IPS-11a (cell line): ENCODE results near the gene HSD17B11.
A peak's percentile ranks its signal among the peaks of the same experiment; 100 is the strongest.
"Not testable (repeated sequence)": the region's sequence is repeated elsewhere in the genome, so short reads cannot be mapped to it uniquely, and the experiment has no call there.

Source experiments
- H3K4me3 ChIP-seq: one replicate; pipeline ENCODE4 v1.5.1; 2013; ENCODE audit warnings: low read depth, low read length, control low read depth

HSD17B11 gene

GRCh38 chr4:87405211-87405820, 14.3 kb upstream of the HSD17B11 start:
- H3K4me3 ChIP-seq: no peak overlapping the region

GRCh38 chr4:87403732-87404131, 12.7 kb upstream of the HSD17B11 start:
- not testable (repeated sequence) for H3K4me3 ChIP-seq

- no peak overlapping the region for H3K4me3 ChIP-seq
These were observed 9.0 kb upstream of the HSD17B11 start for GRCh38 chr4:87399954-87400353.

GRCh38 chr4:87399148-87399547, 8.2 kb upstream of the HSD17B11 start:
- H3K4me3 ChIP-seq: no peak overlapping the region

DNA sequence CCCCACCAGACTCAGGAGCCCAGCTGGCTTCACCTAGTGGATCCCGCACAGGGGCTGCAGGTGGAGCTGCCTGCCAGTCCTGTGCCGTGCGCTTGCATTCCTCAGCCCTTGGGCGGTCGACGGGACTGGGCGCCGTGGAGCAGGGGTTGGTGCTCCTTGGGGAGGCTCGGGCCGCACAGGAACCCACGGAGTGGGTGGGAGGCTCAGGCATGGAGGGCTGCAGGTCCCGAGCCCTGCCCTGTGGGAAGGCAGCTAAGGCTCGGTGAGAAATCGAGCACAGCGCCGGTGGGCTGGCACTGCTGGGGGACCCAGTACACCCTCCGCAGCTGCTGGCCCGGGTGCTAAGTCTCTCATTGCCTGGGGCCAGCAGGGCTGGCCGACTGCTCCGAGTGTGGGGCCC, 4.9 kb upstream of the HSD17B11 start:
- not testable (repeated sequence) for H3K4me3 ChIP-seq

- not testable (repeated sequence) for H3K4me3 ChIP-seq
These were observed 4.1 kb upstream of the HSD17B11 start for GRCh38 chr4:87395073-87395472.

DNA sequence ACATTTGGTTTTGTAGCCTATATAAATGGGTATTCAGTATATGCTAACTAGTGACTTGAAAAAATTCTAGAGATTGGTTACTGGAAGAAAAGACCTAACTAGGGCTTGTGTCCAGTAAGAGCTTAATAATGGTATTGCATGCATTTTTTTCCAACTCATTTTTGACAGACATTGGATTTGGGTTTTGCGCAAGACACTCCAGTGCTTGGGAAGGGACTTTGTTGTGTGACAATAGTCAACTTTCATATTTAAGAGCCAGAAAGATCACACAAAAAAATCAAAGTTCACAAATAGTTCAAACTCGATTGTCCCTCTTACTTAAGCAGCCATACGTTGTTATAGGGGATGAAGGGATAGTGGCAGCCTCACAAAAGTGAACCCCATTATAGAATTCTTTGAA, 1.2 kb upstream of the HSD17B11 start:
- H3K4me3 ChIP-seq: no peak overlapping the region

- peak overlapping the region; percentile 60 for H3K4me3 ChIP-seq
These were observed 627 bp upstream of the HSD17B11 start for GRCh38 chr4:87391576-87392054.

GRCh38 chr4:87390551-87390890, 467 bp downstream of the HSD17B11 start:
- peak overlapping the region; percentile 60 for H3K4me3 ChIP-seq

DNA sequence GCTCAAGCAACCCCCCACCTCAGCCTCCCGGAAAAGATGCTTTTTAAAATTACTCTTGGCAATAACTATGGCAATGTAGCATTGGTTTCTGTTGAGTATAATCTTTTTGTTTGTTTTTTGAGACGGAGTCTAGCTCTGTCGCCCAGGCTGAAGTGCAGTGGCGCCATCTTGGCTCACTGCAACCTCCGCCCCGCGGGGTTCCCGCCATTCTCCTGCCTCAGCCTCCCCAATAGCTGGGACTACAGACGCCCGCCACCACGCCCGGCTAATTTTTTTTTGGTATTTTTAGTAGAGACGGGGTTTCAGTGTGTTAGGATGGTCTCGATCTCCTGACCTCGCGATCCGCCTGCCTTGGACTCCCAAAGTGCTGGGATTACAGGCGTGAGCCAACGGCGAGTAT, 933 bp downstream of the HSD17B11 start:
- H3K4me3 ChIP-seq: not testable (repeated sequence)

DNA sequence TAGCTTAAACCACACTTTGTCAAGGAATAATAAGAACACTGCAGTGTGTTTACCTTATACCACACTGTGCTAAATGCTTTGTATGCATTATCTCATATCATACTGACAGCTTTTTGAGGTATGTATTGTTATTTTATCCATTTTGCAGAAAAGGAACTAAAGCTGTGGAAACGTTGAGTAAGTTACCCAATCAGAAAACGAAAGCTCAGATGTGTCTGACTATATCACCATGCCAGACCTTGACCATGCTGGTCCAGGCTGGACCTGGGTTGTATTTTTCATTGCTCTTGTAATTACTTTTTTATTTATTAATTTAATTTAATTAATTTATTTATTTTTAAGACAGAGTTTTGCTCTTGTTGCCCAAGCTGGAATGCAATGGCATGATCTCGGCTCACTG, 2.1 kb downstream of the HSD17B11 start:
- no peak overlapping the region for H3K4me3 ChIP-seq

DNA sequence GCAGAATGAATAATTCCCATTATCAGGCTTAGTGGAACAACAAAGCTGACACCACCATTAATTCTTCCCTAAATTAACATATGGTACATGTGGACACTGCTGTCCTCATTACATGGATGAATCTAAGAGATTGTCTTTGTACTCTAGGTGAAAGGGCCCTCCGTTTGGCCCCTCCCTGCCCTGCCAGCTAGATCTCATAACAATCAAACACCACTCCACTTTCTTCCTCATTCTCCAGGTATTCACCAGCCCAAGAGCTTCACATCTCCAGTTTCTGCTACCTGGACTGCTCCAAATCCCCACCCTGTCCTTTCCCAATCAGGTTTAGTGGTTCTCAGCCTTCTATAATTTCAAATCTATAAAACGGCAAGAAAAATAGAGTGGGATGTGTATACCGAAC, 3.8 kb downstream of the HSD17B11 start:
- H3K4me3 ChIP-seq: no peak overlapping the region

- H3K4me3 ChIP-seq: not testable (repeated sequence)
These were observed 6.4 kb downstream of the HSD17B11 start for GRCh38 chr4:87384466-87385132.

GRCh38 chr4:87382931-87383330, 8.1 kb downstream of the HSD17B11 start:
- H3K4me3 ChIP-seq: no peak overlapping the region

DNA sequence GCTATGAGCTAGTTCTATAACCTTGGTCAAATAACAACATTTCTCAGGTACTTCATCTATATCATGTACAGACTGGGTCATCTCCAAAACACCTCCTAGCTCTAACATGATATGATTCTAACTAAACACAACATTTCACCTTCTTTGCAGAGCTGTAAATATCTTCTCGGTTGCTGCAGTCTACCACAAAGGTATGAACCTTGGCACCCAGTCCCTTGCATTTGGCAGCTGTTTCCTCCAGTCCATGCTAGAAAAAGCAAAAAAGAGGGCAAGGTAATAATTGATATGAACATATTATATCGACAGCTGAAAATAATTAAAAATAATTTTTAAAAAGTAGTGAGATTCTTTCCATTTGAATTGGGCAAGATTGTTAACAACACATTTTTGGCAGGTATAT, 8.9 kb downstream of the HSD17B11 start:
- no peak overlapping the region for H3K4me3 ChIP-seq

- H3K4me3 ChIP-seq: no peak overlapping the region
These were observed 13.2 kb downstream of the HSD17B11 start for GRCh38 chr4:87377816-87378215.

GRCh38 chr4:87375719-87376291, 15.2 kb downstream of the HSD17B11 start:
- H3K4me3 ChIP-seq: no peak overlapping the region

DNA sequence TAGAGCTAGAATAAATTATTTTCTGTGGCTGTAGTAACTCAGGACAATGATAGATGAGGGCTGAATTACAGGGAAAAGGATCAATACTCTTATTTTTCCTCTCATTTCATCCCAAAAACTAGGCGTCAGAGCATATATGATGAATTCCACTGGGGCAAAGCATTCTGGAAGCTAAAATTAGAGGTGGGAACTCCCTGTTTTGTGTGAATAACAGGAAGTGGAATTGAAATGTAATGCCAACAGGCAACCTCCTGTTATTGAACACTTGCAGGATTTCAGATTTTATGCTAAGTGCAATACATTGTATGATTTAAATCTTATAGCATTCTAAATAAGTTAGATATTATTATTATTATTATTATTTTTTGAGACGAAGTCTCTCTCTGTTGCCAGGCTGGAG, 20.9 kb downstream of the HSD17B11 start:
- no peak overlapping the region for H3K4me3 ChIP-seq

DNA sequence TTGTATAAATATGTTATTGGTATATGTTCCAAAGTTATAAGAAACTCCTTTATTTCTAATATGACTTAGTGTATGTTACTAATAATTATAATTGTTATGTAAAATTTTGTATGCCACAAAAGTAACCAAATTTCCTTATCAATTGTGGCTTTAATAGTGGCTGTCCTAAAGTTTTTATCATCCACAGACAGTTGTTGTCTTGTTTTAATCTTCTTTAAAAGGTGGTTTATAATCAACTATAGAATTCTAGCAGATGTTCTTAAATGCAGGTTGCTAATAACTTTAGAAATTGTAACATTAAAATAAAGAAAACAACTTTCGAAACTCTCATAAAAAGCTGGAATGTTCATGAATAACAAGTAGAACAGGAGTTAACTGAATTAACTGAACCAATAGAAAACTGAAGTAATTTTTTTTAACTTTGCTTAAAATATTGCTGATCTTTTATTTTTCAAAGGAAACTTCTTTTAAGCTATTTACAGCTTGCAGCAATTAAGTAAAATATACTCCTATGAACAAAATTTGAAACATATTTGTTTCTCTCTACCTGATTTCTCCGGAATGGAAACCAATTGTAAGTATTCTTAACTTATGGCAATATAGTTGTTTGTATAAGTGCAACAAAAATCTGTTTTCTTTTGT, 24.3 kb downstream of the HSD17B11 start:
- no peak overlapping the region for H3K4me3 ChIP-seq

DNA sequence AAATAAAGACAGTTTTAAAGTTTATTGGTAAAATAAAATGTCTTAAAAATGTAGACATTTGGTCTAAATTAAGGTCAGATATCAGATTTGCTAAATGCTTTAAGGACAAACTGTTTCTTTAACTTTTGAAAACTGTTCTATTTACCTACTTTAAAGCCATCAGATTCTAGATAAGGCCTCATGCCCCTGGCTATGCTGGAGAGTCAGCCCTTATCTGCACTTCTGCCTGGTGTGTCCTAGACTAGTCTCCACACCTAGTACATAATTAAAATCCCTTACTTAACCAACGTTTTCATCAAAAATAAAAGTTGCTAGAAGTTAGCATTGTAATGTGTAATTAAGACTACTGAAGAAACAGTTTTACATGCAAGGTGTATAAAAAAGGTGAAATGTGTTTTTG, 25.6 kb downstream of the HSD17B11 start:
- no peak overlapping the region for H3K4me3 ChIP-seq

DNA sequence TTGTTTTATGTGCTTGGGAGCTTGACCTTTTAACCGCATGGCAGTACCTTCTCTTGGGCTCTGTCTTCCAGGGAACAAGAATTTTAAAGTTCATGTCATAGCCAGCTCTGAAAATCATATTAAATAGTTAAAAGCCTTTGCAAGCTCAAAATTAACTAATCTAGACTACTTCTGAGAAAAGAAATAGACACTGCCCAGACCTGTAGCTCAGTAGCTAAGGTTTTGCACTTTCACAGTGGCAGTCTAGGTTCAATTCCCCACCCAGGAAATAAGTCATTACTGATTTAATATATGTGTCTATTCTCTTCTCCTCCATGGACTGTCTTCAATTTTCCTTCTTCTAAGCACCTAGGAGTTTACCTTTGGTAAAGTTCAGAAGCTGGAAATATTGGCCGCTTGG, 27.4 kb downstream of the HSD17B11 start:
- H3K4me3 ChIP-seq: no peak overlapping the region

GRCh38 chr4:87360338-87360935, 30.6 kb downstream of the HSD17B11 start:
- H3K4me3 ChIP-seq: no peak overlapping the region
